ENCODE data around the gene IMP3.

Gene IMP3

DNA sequence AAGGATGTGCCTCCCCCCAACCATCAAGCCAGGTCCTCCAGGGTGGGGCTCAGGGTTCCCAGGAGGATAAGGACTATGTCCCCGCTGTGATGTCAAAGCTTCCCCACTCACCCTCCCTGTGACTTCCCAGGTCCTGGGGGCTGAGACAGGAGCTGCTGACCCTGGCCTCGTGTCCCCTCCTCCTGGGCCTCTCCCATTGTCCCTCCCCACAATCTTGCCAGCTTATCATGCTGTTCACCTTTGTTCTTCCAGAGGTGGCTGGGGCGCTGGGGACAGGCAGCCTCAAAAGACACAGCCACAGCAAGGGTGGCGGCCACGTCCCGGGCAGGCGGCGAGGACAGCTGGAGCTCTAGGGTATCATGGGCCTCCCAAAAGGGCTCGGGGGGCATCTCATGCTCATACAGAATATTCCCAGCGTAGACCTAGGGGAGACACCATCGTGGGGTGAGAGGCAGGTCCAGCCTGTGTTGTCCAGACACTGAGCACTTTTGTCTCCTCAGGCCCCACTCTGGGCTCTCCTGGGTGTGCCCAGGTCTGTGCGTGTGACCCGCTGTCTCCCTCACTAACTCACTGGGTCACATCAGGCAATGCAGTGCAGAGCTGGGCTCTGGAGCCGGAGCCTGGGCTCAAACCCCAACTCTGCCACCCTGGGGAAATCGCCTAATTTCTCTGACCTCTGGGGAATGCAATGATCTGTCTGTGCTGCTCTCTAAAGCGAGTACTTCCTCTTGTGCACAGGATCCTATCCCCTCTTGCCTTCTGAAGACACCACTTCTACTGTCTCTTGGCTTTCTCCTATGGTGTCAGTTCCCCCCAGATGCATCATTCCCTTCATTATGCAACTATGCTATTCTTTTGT lies 37.7 kb upstream of the IMP3 start:
- TF ChIP-seq POLR2A (IDR thresholded peaks at IDR 0.05; ENCODE audit: low read length) (no peak), GATA1 (IDR thresholded peaks at IDR 0.05; ENCODE audit: low read depth, low read length) (no peak)

DNA sequence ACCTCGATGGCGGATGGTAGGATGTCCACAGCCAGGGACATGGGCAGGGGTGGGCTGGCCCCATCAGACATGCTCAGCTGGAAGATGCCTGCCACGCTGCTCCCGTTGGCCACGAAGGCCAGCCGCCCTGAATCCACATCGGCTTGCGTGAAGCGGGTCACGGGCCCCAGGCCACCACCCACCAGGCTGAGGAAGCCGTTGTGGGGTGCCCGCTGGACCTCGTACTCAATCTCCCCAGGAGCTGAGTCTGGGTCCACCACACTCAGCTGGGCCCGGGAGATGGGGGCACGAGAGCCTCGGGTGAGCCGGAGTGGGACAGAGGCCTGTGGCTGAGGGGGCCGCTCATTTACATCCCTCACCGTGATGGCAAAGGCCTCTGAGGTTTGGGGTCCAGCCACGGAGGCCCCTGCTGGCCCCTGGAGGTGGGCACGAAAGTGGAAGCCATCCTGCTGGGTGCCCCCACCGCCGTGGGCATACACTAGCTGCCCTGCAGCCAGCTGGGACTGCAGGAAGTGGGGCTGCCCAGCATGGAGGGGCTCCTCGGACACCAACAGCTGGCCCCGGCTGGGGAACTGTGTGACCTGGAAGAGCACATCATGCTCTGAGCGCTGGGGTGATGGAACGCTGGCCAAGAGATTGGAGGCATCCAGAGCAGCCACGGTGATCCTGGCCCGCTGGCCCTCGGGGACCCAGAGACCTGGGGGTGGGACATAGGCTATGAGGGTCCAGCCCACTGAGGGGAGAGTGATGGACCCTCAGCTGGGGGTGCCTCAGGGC lies 36.9 kb upstream of the IMP3 start:
- TF ChIP-seq GATA1 (IDR thresholded peaks at IDR 0.05; ENCODE audit: low read depth, low read length): no peak
- no peak for TF ChIP-seq POLR2A (IDR thresholded peaks at IDR 0.05; ENCODE audit: low read length)
- DNase-seq: no peak

More for the DNA sequence above, 37.7 kb upstream of the IMP3 start:
- no peak for DNase-seq

DNA sequence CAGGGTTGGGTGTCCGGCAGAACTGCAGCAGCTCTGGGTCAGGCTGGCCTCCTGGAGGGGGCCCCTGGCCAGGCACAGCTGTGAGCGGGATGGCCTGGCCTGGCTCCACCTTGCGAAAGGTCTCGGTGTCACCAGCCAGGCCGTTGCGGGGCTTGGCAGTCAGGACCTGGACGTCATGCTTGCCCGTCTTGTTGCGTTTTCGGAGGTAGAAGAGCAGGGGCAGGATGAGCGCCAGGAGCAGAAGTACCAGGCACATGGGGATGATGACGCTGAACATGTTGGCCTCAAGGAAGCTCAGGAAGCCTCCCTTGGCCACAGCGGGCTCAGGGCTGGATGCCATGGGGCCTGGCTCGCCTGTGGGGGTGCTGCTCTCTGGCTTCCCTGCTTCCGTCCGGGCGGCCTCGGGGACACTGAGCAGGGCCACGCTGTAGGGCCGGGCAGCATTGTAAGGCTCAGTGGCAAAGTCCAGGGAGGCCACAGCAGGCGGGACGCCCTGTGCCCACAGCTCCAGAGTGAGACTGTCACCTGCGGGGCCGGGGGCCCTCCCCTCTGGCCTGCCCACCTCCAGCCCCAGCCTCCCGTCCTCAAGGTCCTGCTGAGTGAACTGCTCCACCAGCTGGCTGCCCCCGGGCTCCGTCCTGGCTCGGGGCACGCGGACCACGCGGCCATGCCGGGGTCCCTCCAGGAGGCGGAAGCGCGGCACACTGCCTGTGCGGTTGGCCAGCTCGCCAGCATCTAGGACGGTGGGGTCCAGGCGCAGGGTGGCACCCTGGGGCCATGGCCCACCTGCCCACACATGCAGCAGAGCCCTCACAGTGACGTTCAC lies 35.8 kb upstream of the IMP3 start:
- no peak for TF ChIP-seq GATA1 (IDR thresholded peaks at IDR 0.05; ENCODE audit: low read depth, low read length)
- no peak for TF ChIP-seq POLR2A (IDR thresholded peaks at IDR 0.05; ENCODE audit: low read length)
- DNase-seq: no peak

DNA sequence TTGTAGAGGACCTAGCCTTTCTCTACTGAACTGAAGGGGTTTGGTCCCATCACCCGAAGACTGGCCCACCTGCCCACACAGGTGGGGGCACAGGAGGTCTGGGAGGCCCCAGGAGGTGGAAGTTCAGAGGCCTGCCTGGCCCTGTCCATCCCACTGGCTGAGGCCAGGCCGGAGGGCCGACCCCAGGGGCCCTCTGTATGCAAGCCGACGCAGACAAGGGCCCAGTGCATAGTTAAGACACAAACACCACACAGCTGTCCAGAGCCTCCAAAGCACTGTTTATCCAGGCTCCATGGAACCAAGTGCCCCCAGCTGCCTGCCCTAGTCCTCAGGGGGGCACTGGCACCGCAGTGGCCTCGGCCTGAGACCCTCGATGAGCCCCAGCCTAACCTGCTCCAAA lies 34.3 kb upstream of the IMP3 start:
- DNase-seq: no peak

DNA sequence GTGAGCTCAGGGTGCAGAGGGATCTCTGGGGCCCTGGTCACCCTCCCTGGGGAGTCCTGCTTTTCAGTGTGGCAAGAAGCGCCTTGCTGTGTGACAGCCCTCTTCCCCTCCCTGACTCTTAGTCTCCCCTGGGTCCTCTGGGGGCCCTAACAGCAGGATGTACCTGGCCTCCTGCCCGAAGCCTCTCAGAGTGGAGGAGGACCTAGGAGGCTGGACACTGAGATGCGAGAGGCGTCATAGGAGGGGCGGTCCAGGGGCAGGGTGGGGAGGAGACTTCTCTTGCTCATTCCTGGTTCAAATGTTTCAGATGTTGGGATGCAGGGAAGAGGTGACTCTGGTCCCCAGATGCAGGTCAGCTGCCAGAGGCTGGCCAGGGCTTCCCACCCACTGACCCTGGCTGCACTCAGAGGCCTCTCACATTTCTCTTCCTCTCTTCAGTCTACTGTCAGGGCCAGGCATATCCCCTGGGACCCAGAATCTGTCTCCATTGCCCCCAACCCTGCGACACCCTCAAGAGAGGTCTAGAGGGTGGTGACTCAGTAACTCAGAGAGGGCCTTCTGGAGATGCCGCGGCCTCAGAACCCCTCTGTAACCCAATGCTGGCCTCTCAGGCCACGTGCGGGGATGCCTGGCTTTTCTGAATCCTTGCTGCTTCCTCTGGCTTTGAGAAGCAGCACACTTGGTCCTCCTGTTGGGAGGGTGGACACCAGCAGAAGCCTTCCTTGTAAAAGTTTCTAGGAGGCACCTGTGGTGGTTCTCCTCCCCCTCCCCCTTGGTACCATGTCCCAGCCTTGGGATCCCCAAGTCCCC lies 33.6 kb upstream of the IMP3 start:
- DNase-seq: no peak
- no peak for TF ChIP-seq POLR2A (IDR thresholded peaks at IDR 0.05; ENCODE audit: low read length)
- no peak for TF ChIP-seq GATA1 (IDR thresholded peaks at IDR 0.05; ENCODE audit: low read depth, low read length)

More for the DNA sequence above, 34.3 kb upstream of the IMP3 start:
- TF ChIP-seq GATA1 (IDR thresholded peaks at IDR 0.05; ENCODE audit: low read depth, low read length): no peak
- TF ChIP-seq POLR2A (IDR thresholded peaks at IDR 0.05; ENCODE audit: low read length): no peak

DNA sequence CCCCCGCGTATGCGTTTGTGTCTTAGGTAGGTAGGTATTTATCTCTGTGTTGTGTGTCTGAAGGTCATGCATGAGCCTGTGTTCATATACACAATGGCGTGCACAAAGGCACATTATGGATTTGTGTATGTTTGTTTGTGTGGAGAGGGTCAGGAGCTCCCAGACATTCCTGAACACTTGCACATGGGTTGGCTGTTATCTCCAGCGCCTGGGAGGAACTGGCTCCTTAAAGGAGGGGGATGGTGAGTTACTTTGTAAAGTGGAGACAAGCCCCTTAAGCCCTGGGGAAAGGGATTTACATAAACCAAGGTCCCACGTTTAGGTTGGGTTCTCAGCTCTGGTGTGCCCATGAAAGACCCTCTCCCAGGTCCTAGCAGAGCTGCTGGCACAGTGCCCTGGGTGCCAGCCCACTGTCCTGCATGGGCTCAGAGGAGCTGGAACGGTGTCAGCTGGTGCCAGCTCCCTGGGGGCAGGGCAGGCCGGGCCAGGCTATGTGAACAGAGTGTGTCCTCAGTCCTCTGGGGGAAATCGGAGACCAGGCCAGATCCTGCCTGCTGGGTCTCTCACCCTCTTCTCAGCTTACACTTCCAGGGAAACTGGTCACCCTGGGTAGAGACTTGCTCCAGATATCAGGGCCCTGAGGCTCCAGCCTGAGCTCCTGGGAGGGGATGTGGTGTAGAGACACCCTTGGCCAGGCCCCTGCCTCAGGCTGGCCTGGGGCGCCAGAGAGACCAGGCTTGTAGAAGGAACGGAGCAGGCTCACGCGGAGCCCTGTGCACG lies 32.8 kb upstream of the IMP3 start:
- no peak for DNase-seq

DNA sequence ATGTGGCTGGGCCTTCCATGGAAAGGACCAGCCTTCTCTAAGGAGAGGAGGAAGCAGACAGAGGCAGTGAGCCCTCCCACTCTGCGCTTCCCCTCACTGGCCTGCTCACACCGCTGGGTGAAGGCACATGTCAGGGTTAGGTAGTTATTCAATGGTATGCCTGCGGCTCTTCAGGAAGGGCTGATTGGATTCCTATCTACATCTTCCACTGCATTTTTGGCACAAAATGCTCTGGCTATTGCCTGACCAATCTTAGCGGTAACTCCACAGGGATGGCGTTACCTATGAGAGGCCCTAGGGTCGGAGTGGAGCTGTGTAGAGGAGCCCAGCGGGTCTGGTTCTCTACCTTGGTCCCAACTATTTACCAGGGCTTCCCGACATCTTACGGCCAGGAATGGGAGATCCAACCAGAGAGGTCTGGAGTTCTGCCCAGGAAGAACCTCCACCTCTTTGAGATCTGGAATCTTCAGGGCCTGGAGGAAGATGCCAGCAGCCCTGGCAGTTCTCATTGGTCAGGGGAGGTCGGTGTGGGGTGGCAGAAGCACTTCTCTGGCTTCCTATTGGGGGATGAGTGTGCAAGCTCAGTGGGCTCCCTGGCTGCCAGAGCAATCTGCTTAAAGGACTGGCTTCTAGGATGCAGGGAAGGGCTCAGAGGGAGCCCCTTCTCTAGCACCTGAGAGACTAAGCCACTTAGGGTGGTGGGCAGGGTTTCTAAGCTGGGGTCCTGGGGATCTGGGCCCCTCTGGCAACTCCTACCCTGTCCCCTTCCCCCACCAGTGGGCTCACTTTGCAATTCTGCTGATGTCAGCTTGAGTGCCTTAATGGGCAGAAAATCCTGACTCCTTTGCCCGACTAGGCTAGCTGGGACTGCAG lies 31.9 kb upstream of the IMP3 start:
- DNase-seq: no peak
- TF ChIP-seq POLR2A (IDR thresholded peaks at IDR 0.05; ENCODE audit: low read length) (no peak), GATA1 (IDR thresholded peaks at IDR 0.05; ENCODE audit: low read depth, low read length) (no peak)

More for the DNA sequence above, 32.8 kb upstream of the IMP3 start:
- TF ChIP-seq GATA1 (IDR thresholded peaks at IDR 0.05; ENCODE audit: low read depth, low read length): no peak
- TF ChIP-seq POLR2A (IDR thresholded peaks at IDR 0.05; ENCODE audit: low read length): no peak

DNA sequence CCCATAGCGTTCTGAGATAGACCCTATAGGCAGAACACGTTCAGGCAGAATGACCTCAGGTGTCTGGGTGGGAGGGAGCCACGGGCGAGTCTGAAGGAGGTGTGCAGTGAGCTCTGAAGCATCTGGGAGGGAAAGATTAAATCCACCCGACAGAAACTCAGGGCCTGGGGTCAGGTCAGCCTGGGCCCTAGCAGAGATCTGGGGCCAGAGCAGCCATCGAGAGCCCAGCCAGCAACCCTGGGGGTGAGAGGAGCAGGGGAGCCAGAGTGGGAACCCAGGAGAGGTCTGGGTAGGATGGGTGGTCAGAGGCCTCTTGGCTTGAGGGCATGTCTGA lies 29.8 kb upstream of the IMP3 start:
- DNase-seq: no peak
- TF ChIP-seq GATA1 (IDR thresholded peaks at IDR 0.05; ENCODE audit: low read depth, low read length) (no peak), POLR2A (IDR thresholded peaks at IDR 0.05; ENCODE audit: low read length) (no peak)

DNA sequence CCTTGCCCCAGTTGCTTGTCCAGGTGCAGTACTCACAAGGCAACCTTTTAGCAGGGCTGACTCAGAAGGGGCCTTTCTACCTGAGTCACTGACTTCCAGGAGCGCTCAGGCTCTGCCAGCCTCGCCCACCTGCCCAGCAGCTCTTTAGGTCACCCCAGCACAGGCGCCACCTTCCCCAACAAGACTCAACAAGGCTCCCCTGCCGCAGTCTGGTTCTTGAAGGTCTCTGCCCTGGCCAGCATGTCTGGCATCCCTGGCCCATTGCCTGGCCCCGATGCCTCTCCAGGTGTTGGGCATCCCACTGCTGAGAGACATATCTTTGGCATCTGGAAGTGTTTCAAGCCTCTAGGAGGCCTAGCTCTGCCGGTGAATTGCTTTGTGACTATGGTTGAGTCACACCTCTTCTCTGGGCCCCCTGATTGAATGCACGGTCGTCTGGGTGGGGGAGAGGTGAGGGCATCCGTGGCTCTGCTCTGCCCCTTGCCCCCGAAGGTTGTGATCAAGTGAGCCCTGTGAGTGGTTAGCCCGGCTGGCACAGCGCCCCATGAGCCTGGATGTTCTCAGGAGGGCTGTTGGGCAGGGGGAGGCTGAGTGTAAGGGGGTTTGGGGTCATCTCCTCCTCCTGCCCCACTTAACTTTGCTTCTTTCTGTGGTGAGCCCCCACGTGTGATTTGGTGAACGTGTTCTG lies 29.3 kb upstream of the IMP3 start:
- TF ChIP-seq POLR2A (IDR thresholded peaks at IDR 0.05; ENCODE audit: low read length) (no peak), GATA1 (IDR thresholded peaks at IDR 0.05; ENCODE audit: low read depth, low read length) (no peak)
- DNase-seq: no peak

DNA sequence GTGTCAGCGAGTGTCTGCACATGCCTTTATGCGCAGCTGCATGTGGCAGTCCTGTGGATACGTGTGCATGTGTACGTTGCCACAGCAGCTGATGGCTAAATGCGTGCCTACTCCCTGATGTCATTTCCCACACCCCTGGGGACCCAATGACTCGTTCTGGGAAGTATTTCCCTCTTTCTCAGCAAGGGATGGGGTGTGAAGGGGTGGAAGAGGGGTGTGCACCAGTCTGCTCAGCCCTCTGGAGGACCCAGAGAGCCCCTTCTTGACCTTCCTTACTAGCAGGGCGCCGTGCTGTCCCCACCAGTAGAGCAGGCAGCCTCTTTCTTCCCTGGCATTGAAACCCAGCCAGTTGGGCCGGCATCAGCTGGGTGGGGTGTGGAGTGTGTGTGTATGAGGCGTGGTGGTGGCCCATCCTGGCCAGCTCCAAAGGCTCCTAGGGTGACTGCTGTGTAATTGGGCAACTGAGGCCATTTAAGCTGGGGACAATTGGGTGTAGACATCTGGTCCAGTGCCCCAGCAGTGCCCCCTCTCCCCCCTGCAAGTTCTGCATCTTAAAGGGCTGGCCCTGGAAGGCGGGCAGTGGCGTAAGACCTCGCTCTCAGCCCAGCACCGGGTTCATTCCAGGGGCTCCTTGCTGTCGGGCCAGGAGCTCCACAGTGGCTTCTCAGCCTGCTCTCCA lies 26.9 kb upstream of the IMP3 start:
- no peak for DNase-seq
- TF ChIP-seq POLR2A (IDR thresholded peaks at IDR 0.05; ENCODE audit: low read length): no peak
- no peak for TF ChIP-seq GATA1 (IDR thresholded peaks at IDR 0.05; ENCODE audit: low read depth, low read length)

All from erythroblast (primary cell).